Measurements from ENCODE around the gene ZNF750.

ZNF750 gene

DNA sequence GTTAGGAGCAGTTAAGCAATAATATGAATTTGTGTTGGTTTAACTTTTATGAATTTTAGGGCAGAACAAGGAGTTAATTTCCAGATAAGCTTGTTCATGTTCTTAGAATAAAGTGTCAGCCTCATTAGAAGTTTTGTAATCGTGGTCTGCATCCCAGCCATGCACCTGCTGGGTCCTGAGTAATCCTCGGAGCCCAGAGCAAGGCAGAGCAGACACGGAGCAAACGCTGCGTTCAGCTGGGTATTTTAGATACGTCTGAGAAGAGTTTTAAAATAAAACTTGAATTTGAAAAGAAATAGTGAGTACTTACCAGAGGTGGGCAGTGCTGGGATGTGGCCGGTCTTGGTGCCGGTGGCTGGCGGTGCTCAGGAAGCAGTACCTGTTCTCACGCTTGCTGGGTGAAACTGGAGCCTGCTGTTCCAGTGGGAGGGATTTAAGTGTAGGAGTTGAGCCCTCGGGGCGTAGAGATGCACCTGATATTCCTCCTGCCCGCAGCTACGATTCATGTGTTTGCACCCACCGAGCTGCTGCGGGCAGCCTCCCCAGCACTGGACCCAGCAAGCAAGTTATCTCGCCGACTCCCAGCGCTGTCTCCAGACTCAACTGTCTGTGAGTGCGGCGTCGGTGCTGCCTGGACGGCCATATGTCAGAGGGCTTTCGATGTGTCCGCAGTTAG lies at the start of gene ZNF750:
Gene ZNF750, minus strand, starts transcription at position 406 of the 676 bp plus-strand sequence. CDS start 7,568 bp downstream, outside the sequence.
- no peak for DNase-seq (ENCODE audit: low read depth in 1 of 2, low spot score in 1 of 2)

DNA sequence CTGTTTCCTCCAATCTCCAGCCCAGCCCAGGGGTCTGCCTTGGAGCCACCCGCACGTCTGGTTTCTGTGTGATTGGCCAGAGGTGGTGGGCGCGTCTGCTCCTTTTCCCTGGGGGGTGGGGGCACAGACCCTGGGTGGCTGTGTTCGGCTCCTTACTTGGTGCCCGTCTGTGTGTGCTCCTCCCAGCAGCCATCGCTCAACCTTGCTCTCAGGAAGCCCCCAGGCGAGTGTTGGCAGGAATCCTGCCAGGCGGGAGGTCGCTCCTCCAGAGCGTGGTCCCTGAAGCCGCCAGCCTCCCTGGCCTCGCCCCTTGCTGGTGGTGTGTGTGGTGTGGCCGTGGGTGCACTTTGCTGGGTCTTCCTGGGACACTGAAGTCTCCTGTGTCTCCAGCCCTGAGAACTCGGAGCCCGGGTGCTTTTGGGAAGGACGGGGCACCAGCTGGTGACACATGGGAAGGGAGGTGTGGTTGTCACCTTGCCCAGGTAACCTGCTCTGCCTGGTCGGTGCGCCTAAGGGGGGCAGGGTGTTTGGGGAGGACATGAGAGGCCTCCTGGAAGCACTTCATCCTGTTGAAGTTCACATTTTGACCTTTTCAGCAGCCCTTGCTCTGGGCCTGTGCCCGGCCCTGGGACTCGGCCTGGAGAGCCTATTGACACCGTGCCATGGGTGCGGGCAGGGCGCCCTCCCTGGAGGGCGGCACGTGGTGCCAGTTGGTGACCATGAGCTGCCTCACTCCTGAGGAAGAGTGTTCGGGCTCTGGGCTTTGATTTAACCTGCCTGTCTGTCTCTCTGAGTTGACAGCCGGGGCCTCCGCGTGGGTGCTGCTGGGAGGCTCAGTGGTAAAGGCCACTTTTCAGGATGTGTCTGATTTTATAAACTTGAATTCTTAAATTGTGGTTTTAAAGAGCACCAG lies 49.0 kb upstream of the ZNF750 start:
- DNase-seq (ENCODE audit: low read depth in 1 of 2, low spot score in 1 of 2), result no peak

DNA sequence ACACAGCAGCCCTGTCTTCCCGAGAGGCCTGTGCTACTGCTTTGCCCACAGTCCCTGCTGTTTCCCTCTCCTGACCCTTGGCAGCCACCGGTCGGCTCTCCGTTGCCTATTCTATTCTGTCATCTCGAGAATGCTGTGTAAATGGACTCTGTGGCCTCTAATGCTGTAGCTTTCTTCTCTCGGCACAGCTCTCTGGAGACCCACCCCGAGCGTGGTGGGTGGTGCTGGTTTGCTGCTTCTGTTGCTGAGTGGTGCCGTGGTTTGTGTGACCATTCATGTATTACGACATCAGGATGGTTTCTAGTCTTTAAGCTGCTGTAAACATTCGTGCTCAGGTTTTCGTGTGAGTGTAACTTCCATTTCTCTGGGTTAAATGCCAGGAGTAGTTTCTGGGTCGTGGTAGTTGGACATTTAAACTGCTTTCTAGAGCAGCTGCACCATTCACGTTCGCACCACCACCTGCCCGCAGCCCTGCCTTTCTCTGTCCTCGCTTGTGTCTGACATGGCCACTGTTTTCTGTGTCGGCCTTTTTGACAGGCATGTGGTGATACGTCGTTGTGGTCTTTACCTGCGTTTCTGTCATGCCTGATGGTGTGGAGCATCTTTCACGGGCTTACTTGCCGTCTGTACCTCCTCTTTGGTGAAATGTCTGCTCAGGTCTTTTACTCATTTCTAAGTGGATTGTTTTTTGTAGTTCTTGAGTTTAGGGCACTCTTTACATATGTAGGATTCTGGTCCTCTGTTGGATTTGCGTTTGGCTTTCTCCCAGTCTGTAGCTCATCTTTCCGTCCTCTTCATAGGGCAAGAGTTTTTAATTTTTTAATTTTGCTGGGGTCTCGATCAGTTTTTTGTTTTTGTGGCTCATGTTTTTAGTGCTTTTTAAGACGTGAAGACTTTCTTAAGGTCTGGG lies 47.7 kb upstream of the ZNF750 start:
- no peak for DNase-seq (ENCODE audit: low read depth in 1 of 2, low spot score in 1 of 2)

DNA sequence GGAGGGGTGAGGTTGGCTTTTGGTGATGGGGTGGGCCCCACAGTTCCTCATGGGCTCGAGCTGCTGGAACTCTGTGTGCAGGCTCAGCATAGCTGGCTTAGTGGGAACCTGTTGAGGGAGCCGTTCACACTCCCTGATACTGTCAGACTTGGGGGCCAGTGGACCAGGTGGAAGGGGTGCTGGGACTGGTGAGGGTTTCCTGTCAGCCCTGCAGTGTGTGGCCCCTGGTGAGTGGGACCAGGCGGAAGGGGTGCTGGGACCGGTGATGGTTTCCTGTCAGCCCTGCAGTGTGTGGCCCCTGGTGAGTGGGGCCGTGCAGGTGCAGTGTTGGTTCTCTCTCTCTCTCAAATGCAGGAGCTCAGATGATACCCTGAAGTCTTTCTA lies 45.1 kb upstream of the ZNF750 start:
- DNase-seq (ENCODE audit: low read depth in 1 of 2, low spot score in 1 of 2), result no peak

DNA sequence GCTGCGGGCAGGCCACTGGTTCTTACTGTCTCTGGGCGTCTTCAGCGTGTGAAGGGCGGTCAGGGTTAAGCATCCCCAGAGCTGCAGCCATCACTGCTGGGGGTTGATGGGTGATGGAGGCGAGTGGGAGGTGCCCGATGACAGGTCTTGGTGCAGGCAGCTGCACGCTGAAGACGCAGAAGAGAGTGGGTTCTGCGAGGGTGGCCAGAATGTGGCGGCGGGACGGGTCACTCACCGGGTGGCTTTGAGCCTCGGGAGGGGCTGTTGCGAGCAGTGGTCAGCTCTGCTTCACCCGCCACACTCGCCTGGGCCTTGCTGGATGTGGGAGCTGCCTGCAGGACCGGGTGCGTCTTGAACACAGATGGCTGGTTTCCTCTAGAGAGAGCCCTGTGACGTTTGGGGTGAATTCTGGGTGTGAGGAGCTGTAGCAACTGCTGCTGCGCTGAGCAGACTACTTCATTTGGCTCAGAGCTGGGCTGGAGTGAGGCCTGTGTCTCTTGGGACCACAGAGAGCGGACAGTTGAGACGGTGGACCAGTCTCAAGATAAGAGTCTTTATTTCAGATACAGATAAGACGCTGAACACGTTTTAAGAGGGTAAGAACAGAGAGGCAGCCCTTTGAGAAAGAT lies 44.6 kb upstream of the ZNF750 start:
- no peak for DNase-seq (ENCODE audit: low read depth in 1 of 2, low spot score in 1 of 2)

DNA sequence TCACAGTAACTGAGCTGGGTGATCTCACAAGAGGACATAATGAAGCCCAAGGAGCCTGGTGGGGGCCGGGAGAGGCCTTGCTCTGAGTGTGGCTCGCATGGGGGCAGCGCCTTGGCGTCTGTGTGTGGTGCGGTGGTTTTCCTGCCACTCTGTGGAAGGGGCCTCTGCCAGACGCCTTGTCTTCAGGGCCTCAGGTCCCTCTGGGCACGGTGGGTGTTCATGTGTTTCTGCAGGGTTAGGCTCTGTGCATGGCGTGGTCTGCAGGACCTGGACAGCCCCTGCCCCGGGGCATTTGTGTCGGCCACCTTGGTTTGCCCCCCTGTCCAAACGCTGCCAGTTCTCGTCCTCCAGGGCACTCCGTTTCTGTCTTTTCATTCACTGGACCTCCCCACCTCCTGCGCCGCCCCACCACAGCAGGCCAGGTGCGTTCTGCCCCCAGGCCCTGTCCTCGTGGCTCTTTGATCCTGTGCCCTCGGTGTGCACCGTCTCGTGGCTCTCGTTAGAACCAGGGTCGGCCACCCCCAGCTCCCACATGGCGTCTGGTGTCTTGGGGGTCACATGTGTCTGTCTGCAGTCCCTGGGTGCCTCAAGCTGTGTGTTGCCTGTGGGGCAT lies 43.7 kb upstream of the ZNF750 start:
- DNase-seq (ENCODE audit: low read depth in 1 of 2, low spot score in 1 of 2), result no peak

DNA sequence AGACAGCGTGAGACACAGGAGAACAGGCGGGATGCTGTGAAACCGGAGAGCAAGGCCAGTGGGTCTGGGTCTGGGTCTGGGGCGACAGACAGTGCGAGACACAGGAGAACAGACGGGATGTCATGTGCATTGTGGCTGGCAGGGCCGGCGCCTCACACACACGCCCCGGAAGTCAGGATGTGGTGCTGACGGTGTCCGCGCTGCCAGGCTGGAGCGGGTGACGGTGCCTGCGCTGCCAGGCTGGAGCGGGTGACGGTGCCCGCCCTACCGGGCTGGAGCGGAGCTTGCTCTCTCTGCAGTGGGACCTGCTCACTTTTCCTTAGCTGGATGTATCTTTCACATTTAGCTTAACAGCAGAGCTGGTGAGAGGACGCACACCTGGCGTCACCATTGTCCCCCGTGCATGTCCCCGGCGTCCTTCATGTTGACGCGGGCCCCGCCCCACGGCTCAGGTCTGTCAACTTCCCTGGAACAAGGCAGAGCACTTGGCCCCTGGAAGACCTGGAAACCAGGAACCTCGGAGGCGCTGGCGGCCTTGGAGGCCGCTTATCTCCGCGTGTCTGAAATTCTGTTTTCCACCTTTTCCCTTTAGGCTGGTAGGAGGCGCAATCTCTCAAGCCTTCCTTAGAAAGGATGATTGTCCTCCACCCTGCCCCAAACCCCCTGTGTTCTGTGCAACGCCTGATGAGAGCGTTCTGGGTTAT lies 43.0 kb upstream of the ZNF750 start:
- peak; percentile 56 to 64 for DNase-seq (ENCODE audit: low read depth in 1 of 2, low spot score in 1 of 2)

DNA sequence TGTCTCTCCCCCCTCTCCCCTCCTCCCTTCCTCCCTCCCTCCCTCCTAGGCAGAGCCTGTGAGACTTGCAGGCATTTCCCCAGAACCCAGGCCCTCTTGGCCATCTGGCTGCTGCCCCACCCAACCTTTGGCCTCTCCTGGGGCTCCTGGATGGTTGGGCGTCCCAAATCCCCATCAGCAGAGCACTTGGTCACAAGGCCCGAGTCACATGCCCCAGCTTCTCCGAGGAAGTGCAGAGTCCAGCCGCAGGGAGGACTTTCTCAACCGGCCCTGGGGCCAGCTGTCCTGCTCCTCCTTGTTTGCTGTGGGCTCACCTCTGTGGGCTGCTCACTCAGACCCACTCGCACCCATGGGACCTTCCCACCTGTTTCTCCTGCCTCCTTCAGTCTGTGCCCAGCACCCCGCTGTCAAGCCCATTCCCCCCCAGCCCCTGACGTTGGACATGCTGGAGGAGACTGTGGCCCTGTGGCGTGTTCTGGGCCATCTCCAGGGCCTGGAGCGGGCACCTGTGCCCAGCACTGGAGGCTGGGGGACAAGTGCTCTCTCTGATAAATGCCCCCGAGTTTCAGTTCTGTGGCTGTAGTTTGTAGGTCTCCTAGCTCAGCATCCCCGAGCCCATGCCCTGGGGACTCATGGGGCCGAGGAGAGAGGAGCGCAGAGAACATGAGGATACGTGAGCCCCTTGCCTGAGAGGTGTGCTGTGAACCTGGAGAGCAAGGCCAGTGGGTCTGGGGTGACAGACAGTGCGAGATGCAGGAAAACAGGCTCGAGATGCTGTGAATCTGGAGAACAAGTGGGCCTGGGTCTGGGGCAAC lies 42.3 kb upstream of the ZNF750 start:
- no peak for DNase-seq (ENCODE audit: low read depth in 1 of 2, low spot score in 1 of 2)

DNA sequence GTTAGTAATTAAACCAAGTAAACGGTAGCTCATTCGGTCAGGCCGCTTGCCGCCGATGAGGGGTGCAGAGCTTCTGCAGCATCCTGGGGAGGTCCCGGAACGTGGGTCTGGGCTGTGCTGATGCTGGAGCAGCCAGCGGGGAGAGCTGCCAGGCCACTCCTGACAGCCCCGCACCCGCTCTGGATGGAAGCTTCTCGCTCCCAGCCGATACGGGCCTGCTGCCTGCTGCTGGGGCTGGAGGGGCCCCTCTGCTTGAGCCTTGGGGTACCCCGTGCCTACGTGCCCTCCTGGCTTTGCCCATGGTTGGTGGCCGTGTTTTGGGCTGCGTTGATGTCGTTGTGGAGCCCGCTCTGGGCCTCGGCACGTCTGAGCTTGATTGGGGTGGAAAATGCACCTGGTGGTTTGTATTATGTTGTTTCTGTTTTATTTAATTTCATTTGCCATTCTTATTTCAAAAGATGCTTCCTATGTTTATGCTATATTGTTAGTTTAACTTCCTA lies 41.6 kb upstream of the ZNF750 start:
- DNase-seq (ENCODE audit: low read depth in 1 of 2, low spot score in 1 of 2), result no peak

DNA sequence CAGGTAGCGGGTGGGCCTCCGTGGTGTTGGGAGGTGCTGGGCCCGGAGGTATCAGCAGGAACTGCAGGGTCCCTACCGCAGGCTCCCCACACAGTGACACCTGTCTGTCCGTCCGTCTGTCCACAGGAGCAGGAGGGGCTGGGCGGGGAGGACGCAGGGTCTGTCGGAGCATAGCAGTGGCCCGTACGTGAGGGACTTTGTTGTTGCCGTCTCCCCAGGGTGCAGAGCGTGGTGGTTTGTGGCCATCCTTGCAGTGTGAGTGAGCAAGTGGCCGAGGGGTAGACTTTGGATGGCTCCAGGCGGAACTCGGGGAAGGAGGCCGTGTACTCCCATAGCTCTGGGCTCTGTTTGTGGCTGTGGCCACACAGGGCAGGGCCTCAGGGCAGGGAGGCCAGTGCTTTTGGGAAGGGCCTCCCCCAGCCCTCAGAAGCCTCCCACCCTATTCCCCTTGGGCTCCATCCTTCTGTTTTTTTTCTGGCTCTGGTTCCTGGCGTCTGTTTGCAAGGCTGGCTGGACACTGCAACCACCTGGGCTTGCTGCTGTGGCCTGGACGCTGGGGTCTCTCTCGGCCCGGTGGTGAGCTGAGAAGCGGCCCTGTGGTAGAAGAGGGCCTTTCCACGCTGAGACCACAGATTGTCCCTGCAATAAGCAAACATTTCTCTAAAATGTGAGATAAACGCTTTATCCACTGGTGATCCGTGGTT lies 41.0 kb upstream of the ZNF750 start:
- no peak for DNase-seq (ENCODE audit: low read depth in 1 of 2, low spot score in 1 of 2)

DNA sequence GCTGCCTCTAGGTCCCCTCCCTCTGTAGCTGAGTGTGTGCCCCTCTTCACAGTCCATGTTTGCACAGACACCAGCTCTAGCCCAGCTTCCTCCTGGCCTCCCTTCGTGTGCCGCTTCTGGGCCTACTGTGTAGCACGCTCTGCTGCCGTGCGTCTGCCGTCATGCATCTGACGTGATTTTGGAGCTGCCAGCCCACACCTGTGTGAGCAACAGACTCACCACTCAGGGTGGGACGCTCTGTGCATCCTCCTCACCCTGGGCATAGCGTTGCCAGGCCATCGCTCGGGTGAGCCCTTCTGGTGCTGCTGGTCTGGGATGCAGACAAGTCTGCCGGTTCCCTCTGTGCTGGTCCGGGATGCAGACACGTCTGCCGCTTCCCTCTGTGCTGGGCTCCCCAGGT lies 39.4 kb upstream of the ZNF750 start:
- DNase-seq (ENCODE audit: low read depth in 1 of 2, low spot score in 1 of 2), result no peak

DNA sequence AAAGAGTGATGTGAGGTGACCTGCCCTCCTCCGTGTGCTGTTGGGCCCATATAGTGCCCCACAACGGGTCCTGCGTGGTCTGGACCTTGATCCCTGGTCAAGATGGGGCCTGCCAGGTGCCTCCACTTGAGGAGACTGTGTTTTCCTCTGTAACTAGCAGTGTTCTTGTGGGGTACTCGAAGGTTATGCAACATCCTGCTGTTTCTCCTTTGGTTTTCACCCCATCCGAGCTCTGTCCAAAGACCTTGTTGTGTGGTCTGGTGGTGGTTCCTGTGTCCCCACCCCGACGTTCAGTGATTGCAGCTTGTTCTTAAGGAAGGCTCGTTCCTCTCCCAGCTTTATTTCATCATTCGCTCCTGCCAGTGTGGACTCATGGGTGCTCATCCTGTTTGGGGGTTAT lies 38.7 kb upstream of the ZNF750 start:
- no peak for DNase-seq (ENCODE audit: low read depth in 1 of 2, low spot score in 1 of 2)

DNA sequence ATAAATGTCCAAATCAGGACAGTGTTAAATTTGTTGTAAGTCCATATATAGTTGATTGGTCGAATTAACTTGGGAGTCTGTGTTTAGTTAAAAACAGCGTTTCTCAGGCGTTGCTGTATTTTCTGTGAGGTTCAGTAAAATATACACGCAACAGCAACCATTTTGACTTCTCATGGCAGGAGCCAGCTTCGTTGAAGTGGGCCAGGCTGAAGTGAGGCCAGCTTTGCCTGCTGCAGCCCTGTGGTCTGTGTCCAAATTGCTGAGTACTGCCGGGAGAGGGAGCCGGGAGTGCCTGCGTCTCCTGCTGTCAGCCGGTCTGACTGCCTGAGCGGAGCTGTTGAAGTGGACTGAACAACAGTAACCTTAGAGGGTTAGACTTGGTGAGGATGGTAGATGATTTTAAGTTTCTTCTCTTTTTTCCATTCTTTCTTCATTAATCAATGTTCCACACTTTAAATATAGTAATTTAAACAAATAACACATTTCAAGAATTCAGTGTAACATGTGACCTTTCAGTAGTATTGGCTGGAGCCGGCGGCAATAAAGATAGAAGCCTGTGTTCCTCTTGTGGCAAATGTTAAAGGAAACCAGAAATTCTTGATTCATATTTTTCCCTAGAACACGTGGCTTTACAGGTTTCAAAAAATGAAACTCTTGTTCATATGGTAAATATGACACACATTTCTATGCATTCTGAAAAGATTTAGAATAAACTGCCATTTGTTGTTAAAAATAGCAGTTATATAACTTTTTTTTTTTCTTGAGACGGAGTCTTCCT lies 37.0 kb upstream of the ZNF750 start:
- no peak for DNase-seq (ENCODE audit: low read depth in 1 of 2, low spot score in 1 of 2)

DNA sequence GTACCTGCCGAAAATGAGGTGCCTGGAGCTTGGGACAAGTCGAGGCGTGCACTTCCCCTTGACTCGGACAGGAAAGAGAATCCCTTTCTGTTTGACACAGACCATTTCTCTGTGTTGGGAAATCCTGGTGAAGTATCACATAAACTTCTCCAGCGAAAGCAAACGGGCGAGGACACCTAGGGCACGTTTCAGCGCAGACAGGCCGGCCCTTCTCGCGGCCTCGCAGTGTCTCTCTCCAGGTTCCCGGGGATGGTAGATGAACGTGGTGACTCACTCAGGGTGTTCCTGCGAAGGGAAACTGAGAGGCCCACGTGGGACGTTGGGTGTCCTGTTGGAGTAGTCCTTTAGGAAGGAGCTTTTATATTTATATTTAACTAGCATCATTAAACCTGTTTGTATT lies 36.3 kb upstream of the ZNF750 start:
- no peak for DNase-seq (ENCODE audit: low read depth in 1 of 2, low spot score in 1 of 2)

DNA sequence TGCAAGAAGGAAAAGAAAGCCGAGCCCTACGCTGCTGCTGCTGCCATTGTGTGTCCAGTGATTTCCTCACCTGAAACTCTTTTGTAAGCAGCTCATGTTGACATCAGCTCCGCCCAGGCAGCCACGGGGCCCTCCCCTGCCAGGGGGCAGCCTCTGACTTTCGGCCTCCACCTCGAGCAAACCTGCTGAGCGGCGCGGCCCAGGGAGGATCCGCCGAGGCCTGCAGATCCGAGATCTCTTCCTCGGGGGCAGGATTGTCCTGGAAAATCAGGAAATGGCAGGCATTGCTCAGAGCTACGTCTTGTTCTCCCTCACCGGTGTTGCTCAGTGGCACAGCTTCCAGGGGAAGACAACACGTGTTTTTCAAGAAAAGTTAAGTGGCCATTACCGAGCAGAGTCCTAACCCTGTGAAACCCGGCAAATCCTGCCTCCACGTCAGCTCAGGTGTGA lies 35.6 kb upstream of the ZNF750 start:
- no peak for DNase-seq (ENCODE audit: low read depth in 1 of 2, low spot score in 1 of 2)

DNA sequence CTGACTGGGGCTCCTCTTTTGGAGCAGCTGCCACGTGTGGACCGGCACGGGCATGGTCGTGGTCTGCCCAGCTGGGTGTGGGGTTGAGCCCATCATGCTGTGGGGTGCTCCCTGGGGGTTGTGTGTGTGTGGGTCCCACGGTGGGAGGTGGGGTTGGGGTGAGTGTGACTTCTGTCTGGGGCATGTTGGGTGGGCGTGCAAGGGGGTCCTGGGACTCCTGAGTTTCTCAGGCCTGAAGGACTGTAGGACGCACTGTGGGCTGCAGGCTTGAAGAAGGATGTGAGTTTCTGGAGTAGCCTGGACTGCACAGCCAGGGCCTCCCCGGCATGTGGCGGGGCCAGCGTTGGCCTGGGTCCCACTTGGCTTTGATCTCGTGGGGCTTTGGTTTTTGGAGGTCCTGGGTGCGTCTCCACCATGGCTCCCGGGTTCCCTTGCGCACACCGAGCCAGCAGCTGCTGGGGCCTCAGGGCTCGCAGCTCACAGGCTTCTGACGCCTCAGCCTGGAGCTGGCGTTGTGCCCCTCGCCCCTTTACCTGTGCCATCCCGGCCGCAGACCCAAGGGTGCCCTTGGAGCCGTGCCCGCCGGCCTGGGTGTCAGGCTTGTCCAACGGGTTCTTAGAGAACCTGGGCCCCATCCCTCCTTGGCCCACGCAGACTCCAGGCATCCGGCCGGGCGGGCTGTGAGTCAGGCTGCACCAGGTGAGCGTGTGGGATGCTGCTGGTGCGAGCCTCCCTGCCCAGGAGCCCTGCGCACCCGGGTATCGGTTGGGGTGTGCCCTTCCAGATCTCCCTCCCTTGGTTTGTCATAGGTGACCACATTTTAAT lies 34.4 kb upstream of the ZNF750 start:
- DNase-seq (ENCODE audit: low read depth in 1 of 2, low spot score in 1 of 2), result no peak

DNA sequence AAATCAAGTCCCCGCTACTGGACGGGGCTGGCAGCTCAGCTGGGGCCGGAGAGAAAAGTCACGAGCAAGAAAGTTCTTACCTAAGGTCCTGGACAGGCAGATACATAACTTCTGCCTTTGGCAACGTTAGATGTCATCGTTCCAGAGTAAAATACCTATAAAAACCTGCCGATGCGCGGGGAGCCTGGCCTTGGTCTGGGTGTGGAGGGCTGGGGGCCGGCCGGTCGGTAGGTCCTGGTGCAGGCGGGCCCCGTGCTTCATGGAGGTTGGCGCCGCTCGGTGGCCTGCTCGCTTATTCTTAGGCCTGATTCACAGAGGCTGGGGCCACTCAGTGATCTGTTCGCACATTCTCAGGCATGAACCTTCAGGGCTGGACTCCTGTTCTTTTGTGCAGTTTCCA lies 33.7 kb upstream of the ZNF750 start:
- DNase-seq (ENCODE audit: low read depth in 1 of 2, low spot score in 1 of 2), result no peak

All from activated T-helper 1 cell treated with anti-CD3 and anti-CD28 coated beads, Interleukin-2, amount 50 U/mL, for 16 hours (primary cell).